Fibroblast of villous mesenchyme (primary cell): ENCODE data around the gene OSM. TPM values are rescaled to one million over a fixed set of nuclear protein-coding genes. Genes with fewer than 3 reads are reported as not detected.

Experiments
- DNase-seq: peaks from one replicate; pipeline ENCODE4 v3.0.0-alpha.2; 2010; ENCODE audit warnings: low read depth
- H3K4me3 ChIP-seq: 2 replicates; pipeline ENCODE4 v1.5.1; 2011; ENCODE audit warnings: low read depth, mild to moderate bottlenecking, low read length
- total RNA-seq: library from RNA; depleted of rRNA; stranded (reverse); fragments of >200 nt; gene quantifications from 2 replicates; pipeline ENCODE4 v1.2.3, GENCODE V29; 2012
- TF ChIP-seq, protein P1 (sequence below): IDR thresholded peaks from 2 replicates; pipeline ENCODE4 v1.5.1; 2012; ENCODE audit warnings: low read depth, mild to moderate bottlenecking, low read length; ENCODE audit not compliant: insufficient read depth

The OSM gene
- total RNA-seq, 1 donor, result 0.43 TPM

DNA sequence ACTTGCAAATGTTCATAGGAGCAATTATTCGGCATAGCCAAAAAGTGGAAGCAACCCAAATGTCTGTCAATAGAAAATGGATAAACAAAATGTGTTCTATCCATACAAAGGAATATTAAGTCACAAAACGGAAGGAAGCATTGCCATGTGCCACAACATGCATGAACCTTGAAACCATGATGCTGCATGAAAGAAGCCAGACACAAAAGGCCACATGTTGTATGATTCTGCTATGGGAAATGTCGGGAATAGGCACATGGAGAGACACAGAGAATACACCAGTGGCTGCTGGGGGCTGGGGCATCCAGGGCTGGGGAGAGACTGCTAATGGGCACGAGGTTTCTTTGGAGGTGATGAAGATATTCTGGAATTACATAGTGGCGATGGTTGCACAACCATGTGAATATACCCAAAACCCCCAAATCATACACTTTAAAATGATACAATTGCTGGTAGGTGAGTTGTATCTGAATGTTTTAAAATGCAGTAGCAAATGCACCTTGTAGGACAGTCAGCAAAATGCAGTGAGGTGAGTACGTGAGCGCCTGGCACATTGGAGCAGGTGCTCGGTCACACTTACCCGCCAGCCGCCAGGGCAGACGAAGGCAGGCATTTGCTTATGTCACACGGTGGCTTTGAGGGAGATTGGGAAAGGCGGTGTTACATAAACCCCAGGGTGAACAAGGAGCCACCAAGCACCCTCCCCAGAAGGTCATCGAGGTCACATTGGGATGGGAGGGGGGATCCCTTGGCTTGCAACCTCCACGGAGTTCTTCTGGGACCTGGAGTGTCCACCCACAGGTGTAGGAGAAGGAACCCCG lies 6.3 kb upstream of the OSM start:
- DNase-seq, result no peak
- no peak overlapping the region for H3K4me3 ChIP-seq
- TF ChIP-seq, protein P1, sequence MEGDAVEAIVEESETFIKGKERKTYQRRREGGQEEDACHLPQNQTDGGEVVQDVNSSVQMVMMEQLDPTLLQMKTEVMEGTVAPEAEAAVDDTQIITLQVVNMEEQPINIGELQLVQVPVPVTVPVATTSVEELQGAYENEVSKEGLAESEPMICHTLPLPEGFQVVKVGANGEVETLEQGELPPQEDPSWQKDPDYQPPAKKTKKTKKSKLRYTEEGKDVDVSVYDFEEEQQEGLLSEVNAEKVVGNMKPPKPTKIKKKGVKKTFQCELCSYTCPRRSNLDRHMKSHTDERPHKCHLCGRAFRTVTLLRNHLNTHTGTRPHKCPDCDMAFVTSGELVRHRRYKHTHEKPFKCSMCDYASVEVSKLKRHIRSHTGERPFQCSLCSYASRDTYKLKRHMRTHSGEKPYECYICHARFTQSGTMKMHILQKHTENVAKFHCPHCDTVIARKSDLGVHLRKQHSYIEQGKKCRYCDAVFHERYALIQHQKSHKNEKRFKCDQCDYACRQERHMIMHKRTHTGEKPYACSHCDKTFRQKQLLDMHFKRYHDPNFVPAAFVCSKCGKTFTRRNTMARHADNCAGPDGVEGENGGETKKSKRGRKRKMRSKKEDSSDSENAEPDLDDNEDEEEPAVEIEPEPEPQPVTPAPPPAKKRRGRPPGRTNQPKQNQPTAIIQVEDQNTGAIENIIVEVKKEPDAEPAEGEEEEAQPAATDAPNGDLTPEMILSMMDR, result no peak

DNA sequence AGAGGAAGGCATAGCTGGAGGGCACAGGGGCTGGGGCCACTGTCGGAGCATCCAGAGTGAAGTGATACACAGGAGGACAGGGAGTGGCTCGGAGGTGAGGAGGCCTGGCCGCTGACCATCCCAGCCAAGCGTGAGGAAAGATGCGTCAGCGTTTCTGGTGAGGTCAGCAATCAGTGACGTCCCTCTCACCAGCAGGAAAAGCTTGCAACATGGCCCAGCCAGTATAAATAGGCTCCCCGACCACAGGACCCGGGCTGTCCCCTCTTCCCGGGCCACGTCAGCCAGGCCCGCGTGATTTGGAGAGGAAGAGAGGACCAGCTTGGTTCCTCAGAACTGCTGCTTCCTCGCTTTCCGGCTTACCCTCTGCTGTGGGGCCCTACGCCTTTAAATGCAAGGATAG lies 4.2 kb upstream of the OSM start:
- TF ChIP-seq, protein P1, result no peak
- H3K4me3 ChIP-seq, result no peak overlapping the region
- DNase-seq, result no peak

DNA sequence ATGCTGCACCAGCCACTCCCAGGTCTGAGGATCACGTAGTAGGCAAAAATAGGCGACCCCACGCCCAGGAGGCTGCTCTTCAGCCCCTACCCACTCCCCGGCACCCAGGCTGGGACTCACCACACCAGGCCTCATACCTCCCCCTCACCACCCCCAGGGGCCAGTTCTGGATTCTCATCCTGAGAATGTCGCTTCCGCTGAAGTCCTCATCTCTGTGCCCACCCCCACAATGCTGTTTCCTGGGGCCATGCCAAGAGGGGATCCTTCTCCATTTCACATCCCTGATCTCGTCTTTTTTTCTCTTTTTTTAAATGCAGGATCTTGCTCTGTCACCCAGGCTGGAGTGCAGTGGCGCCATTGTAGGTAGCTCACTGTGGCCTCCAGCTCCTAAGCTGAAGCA lies 1.7 kb upstream of the OSM start:
- DNase-seq, result no peak
- H3K4me3 ChIP-seq, result no peak overlapping the region
- TF ChIP-seq, protein P1, result no peak

DNA sequence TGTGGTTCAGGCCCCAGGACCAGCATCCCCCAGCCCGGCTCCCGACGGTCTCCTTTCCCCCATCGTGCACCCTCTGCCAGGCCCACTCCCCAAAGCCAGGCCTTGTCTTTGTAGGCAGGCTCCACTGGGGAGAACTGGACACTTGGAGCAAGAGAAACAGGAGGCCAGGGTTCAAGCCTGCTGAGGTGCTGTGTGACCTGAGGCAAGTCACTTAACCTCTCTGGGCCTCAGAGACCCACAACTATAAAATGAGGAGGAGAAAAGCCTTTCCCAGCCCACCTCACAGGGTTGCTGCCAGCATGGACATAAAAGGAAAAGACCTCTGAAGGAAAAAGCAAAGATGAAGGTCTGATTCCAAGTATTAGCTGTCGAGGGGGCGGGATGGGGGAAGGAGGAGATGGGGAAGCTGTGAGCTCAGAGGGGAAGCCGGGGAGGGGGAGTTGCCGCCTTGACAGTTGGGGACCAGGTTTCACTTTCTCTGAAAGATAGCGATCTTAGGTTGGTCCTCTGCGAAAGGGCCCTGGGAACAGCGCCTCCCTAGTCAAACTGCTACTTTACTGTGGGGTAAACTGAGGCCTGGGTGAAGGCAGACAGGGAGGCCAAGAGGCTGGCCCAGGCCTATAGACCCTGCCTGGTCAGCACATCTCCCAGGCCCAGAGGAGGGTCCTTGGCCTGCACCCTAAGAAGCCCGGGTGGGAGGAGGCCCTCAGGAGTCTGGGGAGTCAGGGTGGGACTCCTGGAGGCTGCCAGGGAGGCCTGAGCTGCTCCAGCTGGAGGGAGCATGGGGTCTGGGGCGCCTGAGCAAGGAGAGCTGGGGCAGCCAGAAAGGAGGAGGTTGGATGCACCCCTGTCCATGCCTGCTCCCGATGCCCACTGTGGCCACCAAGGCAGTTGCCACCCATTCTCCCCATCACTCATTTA lies 991 bp upstream of the OSM start:
- no peak overlapping the region for H3K4me3 ChIP-seq
- TF ChIP-seq, protein P1, result no peak
- no peak for DNase-seq

DNA sequence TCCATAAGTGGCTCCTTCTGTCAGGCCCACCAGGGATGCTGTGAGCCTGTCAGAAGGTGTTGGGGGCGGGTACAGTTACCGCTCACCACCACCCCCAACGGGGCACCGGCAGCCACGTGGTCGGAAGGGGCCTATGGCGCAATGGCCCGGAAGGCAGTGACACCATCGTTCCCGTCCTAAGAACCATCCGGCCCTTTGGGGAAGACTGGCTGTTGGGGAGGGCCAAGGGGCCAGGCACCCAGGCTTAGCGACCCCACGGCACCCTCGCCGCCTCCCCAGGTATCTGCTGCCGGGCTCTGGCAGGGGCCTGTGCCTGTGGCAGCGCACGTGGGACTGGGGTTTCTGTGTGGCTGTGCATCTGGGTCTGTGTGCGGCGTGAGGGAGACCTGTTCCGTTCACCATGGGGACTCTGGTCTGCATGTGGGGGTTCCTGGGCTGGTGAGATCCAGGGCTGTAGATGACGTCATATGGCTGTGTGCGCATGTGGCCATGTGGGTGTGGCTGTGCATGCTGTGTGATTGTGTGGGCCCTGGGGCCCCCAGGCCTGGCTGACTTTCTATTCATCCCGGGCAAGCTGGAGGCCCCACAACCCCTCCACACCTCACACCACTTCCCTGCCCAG lies 717 bp downstream of the OSM start:
- no peak overlapping the region for H3K4me3 ChIP-seq
- DNase-seq, result no peak
- TF ChIP-seq, protein P1, result no peak

DNA sequence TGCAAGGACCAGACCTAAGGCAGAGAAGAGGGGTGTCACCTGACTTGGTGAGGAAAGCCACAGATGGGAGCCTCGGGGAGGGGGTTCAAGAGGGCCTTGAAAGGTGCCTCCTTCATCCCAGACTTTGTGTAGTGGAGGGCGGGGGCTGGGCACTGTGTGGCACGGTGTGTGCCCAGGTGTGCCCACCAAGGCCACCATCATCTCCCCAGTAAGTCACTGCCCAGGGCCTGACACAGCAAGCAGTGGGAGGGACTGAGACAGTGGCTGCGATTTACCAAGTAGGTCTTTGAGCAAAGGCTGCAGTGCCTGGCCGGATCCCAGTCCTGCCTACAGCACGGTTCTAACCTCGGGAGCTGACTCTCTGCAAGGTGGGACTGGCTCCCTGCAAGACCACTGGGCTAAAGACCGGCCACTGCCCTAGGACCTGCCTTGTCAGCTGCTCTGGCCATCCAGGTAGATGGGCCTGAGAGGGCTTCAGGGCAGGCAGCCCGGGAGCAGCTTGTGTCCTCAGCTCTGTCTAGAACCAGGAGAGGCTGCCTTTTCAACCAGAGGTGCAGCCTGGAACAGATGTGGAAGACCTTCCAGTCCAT lies 1.4 kb downstream of the OSM start:
- TF ChIP-seq, protein P1, result no peak
- H3K4me3 ChIP-seq, result no peak overlapping the region
- DNase-seq, result no peak
